ENCODE measurements around the gene IDH3G. TPM values are rescaled to one million over a fixed set of nuclear protein-coding genes. Genes with fewer than 3 reads are reported as not detected.

IDH3G gene
- polyA plus RNA-seq, 3 donors from 2014 or later: 95.6 to 131 (median 118) TPM

DNA sequence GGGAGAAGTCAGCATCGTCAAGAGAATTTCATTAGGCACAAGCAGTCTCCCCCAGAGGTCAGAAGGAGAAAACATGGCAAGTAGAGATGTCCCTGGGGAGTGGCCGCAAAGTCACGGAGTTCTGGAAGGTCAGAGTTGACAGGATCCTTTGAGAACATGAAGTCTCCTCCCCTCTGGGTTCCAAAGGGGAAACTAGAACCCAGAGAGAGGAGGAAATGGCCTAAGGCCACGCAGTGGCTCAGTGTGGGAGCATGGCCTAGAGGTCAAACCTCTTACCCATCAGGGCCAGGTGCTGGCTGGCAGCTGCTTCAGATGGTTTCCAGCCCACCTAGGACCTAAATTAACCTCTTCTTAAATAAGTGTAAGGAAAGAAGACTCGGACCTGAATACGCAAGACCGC, 884 bp downstream of the IDH3G start:
- peak overlapping the region; percentile 44 to 94 (median 84) for H3K27ac Mint-ChIP-seq
- peaks cover 4 to 9% (median 7%) of the 10 kb centered on the region in 3 donors for H3K27me3 Mint-ChIP-seq (ENCODE audit: low read depth in 3 of 3)
- peak overlapping the region; percentile 87 to 92 (median 89) for H3K4me3 Mint-ChIP-seq
- DNase-seq: no peak
- H3K9me3 Mint-ChIP-seq: no peaks in the 10 kb centered on the region
- no peaks in the 10 kb centered on the region for H3K36me3 Mint-ChIP-seq
- H3K4me1 Mint-ChIP-seq: peaks cover 22 to 28% of the 10 kb centered on the region in 2 donors

DNA sequence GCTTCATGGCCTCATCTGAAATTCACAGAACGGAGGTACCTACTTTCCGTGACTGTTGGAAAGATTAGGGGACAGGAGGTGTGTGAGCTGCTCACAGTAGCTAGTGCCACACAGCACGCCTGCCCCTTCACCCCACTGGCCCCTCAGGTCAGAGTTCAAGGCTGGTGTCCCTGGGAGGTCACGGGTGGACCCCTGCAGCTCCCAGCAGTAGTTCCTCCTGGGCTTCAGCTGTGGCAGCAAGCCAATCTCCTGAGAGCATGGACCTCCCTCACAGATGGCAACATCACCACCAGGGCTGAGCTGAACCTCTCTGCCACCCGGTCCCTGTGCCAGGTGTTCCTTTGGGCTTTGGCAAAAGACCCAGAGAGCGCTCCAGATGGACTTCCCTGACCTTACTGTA, 1.8 kb downstream of the IDH3G start:
- H3K27ac Mint-ChIP-seq: no peak overlapping the region
- H3K9me3 Mint-ChIP-seq: no peaks in the 10 kb centered on the region
- H3K4me3 Mint-ChIP-seq: peak overlapping the region in 3 of 5 donors; percentile 87 to 92 (median 89)
- peaks cover 22 to 28% of the 10 kb centered on the region in 2 donors for H3K4me1 Mint-ChIP-seq
- DNase-seq: no peak
- peaks cover 4 to 9% (median 7%) of the 10 kb centered on the region in 3 donors for H3K27me3 Mint-ChIP-seq (ENCODE audit: low read depth in 3 of 3)
- no peaks in the 10 kb centered on the region for H3K36me3 Mint-ChIP-seq

DNA sequence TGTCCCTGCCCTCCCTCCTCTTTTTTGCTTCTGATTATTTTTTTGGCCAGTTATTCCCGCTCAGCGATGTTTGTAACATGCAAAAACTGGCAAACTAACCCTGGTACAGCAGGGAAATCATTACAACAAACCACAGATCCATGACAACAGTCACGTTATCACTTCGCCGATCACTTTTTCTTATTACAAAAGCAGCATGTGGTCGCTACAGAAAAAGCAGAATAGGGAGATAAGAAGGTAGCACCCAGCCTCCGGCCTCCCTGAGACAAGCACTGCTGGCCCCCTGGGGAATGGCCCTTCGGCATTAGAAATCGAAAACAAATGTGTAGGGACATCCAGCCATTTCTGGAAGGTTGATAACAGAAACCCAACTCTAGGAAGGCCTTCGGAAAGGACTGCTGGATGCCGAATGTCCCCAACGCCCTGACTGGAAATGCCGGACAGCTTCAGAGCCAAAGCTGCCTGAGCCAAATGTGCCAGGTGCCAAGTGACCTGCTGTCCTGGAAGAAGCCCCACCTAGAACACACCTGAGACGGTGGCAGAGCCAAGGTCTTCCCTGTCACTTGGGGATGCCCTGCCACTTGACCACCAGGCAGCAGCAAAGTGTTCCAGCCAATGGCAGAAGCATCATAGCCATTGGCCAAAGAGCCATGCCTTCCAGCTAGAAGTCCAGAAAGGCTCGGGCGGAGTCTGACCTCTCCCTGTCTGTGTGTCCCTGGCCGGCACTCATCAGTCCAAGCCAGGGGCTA, 2.9 kb downstream of the IDH3G start:
- Mint-ChIP-seq H3K9me3 (no peaks in the 10 kb centered on the region), H3K4me3 (no peak overlapping the region), H3K27ac (no peak overlapping the region), H3K4me1 (peaks cover 17 to 22% of the 10 kb centered on the region in 2 donors), H3K27me3 (ENCODE audit: low read depth in 3 of 3) (peaks cover 4 to 9% (median 7%) of the 10 kb centered on the region in 3 donors), H3K36me3 (peaks cover 0 to 4% (median 0%) of the 10 kb centered on the region in 3 donors)
- no peak for DNase-seq

DNA sequence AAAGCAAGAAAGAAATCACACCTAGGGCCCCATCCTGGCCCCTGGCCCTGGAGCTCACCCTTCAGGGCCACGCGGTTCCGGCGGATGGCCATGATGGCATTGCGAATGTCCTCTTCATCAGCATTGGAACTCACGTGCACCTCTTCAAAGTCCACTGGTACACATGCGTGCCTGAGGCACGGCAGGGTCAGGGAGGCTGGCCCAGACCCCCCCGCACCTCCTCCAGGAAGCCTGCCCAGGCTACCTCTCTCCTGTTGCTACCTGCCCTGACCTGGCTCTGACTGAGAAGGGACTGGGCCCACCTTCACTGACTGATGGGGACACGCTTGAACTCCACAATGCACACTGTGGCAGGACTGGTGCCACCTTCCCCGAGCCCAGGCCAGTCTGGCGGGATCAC, 4.5 kb downstream of the IDH3G start:
- peaks cover 10% of the 10 kb centered on the region in 2 donors for H3K4me1 Mint-ChIP-seq

DNA sequence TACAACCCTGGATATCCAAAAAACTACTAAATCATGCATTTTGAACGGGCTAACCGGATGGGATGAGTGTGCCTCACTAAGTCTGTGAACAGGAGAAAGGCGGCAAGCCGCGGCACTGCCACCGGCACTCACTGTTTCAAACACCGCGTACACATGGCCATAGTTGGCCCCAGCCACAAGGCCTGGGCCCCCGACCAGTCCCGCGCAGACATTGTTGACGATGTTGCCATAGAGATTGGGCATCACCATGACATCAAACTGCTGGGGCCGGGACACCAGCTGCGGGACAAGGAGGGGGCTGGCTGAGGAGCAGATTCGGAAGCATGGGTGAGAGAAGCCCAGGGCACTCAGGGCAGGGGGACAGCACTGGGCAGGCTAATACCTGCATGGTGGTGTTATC, 7.5 kb downstream of the IDH3G start:
- Mint-ChIP-seq H3K4me1 (no peaks in the 10 kb centered on the region), H3K4me3 (no peak overlapping the region), H3K36me3 (peaks cover 0 to 4% (median 0%) of the 10 kb centered on the region in 3 donors)

More for the DNA sequence above, 4.5 kb downstream of the IDH3G start:
- no peak overlapping the region for H3K4me3 Mint-ChIP-seq
- no peak overlapping the region for H3K27ac Mint-ChIP-seq
- peaks cover 4 to 9% (median 7%) of the 10 kb centered on the region in 3 donors for H3K27me3 Mint-ChIP-seq (ENCODE audit: low read depth in 3 of 3)
- DNase-seq: no peak
- no peaks in the 10 kb centered on the region for H3K9me3 Mint-ChIP-seq
- peaks cover 0 to 4% (median 0%) of the 10 kb centered on the region in 3 donors for H3K36me3 Mint-ChIP-seq

DNA sequence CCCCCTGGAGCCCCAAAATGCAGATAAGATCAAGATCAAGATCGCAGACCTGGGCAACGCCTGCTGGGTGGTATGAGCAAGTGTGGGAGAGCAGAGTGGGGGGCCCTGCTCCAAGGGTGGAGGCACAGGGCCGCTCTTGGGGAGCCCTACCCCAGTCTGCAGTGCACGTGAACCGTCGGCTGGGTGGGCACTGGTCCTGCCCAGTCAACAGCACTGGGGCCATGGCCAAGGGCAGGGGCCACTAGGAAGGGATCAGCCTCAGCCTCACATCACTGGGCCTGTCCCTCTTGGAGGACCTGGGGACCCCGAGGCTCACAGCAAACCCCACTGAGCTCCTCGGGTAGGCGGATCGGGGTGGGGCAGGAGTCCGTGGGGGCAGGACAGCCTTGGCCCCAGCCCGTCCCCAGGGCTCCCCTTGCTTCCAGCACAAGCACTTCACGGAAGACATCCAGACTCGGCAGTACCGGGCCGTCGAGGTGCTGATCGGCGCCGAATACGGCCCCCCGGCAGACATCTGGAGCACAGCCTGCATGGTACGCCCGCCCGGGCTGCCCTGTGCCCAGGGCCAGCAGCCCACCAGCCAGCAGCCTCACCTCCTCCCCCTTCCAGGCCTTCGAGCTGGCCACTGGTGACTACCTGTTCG, 9.7 kb downstream of the IDH3G start:
- no peak overlapping the region for H3K4me3 Mint-ChIP-seq
- peaks cover 0 to 4% (median 0%) of the 10 kb centered on the region in 3 donors for H3K36me3 Mint-ChIP-seq
- H3K9me3 Mint-ChIP-seq: no peaks in the 10 kb centered on the region
- no peak overlapping the region for H3K27ac Mint-ChIP-seq
- no peak for DNase-seq
- peaks cover 3 to 5% of the 10 kb centered on the region in 2 donors for H3K4me1 Mint-ChIP-seq
- peaks cover 1 to 3% (median 2%) of the 10 kb centered on the region in 3 donors for H3K27me3 Mint-ChIP-seq (ENCODE audit: low read depth in 3 of 3)

More for the DNA sequence above, 7.5 kb downstream of the IDH3G start:
- H3K27me3 Mint-ChIP-seq (ENCODE audit: low read depth in 3 of 3): peaks cover 0 to 2% (median 0%) of the 10 kb centered on the region in 3 donors
- no peaks in the 10 kb centered on the region for H3K9me3 Mint-ChIP-seq
- DNase-seq: no peak
- no peak overlapping the region for H3K27ac Mint-ChIP-seq

DNA sequence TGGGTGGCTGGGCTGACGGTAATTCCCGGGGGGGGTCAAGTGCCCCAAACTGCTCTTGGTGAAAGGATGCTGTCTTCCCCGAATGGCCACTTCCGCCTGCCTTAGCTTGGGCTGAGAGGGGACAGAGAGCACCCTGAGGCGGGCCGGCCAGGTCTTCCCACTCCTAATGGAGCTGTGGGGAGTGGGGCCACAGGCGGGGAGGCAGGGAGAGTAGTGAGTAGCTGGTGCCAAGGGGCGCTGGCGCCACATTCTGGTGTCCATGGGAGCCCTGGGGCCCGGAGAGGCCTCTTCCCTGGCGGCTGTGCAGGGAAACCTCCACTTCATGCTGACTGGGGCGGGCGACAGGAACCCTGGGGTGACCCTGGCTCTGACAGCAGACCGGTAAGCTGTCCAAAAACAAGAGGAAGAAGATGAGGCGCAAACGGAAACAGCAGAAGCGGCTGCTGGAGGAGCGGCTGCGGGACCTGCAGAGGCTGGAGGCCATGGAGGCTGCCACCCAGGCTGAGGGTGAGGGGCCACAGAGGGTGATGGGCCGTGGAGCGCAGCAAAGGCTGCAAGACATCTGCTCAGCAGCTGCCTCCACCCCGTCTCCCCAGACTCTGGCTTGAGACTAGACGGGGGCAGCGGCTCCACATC, 10.7 kb downstream of the IDH3G start:
- Mint-ChIP-seq H3K27ac (no peak overlapping the region), H3K4me1 (peaks cover 3 to 5% of the 10 kb centered on the region in 2 donors), H3K4me3 (no peak overlapping the region), H3K36me3 (peaks cover 0 to 4% (median 0%) of the 10 kb centered on the region in 3 donors), H3K27me3 (ENCODE audit: low read depth in 3 of 3) (peaks cover 0 to 3% (median 1%) of the 10 kb centered on the region in 3 donors), H3K9me3 (no peaks in the 10 kb centered on the region)
- DNase-seq: no peak

DNA sequence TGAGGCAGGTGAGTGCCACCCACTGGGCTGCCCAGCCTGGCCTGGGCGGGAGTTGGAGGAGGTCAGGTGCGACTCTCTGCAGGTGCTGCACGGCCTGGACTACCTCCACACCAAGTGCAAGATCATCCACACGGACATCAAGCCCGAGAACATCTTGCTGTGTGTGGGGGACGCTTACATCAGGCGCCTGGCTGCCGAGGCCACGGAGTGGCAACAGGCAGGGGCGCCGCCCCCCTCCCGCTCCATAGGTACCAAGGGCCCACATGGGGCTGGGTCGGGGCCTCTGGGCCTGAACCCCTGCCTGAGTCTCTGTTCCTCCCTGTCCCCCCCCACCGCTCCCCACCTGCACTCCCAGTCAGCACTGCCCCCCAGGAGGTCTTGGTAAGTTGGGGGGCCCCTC, 11.3 kb downstream of the IDH3G start:
- peaks cover 0 to 4% (median 0%) of the 10 kb centered on the region in 3 donors for H3K36me3 Mint-ChIP-seq
- no peaks in the 10 kb centered on the region for H3K9me3 Mint-ChIP-seq
- H3K4me3 Mint-ChIP-seq: no peak overlapping the region
- DNase-seq: no peak
- H3K27me3 Mint-ChIP-seq (ENCODE audit: low read depth in 3 of 3): peaks cover 0 to 3% (median 1%) of the 10 kb centered on the region in 3 donors
- H3K4me1 Mint-ChIP-seq: peaks cover 3 to 5% of the 10 kb centered on the region in 2 donors
- no peak overlapping the region for H3K27ac Mint-ChIP-seq

DNA sequence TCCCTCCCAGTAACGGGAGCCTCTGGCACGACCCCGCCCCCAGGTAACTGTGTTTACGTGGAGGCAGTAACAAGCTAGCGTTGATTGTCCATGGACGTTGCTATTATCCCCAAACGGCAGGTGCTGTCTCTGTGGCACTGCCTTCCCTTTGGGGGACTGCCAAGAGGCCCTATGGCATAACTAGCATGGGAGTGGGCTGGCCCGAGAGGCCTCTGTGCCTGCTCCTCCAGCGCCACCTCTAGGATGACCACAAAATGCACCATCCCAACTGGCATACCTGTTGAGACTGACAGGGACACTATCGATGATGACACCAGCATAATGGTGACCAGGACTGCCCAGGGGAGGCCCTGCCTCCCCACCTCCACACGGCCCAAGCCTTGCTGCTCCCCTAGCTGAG, 11.9 kb downstream of the IDH3G start:
- Mint-ChIP-seq H3K27me3 (ENCODE audit: low read depth in 3 of 3) (peaks cover 0 to 3% (median 1%) of the 10 kb centered on the region in 3 donors), H3K9me3 (no peaks in the 10 kb centered on the region)

DNA sequence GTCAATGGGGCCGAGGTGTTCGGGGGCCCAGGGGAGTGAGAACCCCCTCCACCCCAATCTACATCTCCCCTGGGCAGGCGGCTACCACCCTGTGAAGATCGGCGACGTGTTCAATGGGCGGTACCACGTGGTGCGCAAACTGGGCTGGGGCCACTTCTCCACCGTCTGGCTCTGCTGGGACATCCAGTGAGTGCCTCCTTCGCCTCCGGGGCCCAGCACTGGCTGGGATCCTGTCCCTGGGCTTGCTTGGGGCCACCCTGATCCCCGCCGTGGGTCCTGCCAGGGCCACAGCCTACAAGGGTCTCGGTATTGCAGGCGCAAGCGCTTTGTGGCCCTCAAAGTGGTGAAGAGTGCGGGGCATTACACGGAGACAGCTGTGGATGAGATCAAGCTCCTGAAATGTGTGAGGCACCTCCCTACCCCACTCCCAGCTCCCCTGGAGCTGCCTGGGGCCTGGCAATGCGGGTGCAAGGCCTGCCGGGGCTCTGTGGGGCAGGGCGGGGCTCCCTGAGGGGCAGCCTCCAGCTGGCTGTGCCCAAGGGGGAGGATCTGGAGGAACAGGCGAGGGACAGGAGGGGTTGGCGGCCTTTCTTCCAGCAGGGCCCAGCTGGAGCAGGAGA, 12.6 kb downstream of the IDH3G start:
- DNase-seq: no peak
- Mint-ChIP-seq H3K36me3 (peaks cover 0 to 3% (median 0%) of the 10 kb centered on the region in 3 donors), H3K4me3 (no peak overlapping the region), H3K4me1 (peaks cover 3 to 5% of the 10 kb centered on the region in 2 donors), H3K27ac (no peak overlapping the region), H3K9me3 (no peaks in the 10 kb centered on the region), H3K27me3 (ENCODE audit: low read depth in 3 of 3) (peaks cover 0 to 3% (median 1%) of the 10 kb centered on the region in 3 donors)

More for the DNA sequence above, 11.9 kb downstream of the IDH3G start:
- no peak overlapping the region for H3K4me3 Mint-ChIP-seq
- no peak for DNase-seq
- no peak overlapping the region for H3K27ac Mint-ChIP-seq
- peaks cover 3 to 5% of the 10 kb centered on the region in 2 donors for H3K4me1 Mint-ChIP-seq
- H3K36me3 Mint-ChIP-seq: peaks cover 0 to 4% (median 0%) of the 10 kb centered on the region in 3 donors

DNA sequence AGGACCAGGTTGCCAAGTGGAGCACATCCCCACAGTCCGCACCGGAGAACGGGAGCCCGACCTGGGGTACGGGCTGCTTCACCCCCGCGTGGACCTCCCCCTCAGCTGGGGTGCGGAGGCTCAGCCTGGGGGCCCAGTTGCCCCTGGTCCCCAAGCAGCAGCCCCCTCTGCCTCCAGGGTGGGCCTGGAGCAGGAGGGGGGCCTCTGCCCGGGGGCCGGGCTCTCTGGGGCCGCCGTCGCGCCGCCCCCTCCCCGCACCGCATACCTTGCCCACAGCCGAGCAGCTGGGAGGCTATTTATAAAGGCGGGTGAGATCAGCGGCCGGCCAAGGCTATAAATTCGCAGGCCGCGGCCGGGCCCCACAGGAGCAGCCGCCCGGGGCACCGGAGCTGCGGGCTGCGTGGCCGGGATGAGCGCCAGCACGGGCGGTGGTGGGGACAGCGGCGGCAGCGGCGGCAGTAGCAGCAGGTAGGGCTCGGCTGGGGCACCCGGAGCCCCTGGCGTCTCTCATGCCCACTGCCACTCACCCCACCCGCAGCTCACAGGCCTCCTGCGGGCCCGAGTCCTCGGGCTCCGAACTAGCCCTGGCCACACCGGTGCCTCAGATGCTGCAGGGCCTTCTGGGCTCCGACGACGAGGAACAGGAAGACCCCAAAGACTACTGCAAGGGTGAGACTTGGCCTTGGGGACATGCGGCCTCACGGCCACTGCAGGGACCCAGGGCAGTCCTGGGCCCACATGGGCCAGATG, 13.3 kb downstream of the IDH3G start, which contains the start of gene SRPK3:
Gene SRPK3, plus strand, starts transcription at position 364 of the 750 bp plus-strand sequence. Its CDS starts 46 bp downstream, at position 410.
- H3K9me3 Mint-ChIP-seq: no peaks in the 10 kb centered on the region
- peaks cover 0 to 3% (median 1%) of the 10 kb centered on the region in 3 donors for H3K27me3 Mint-ChIP-seq (ENCODE audit: low read depth in 3 of 3)
- no peak within 1 kb of the TSS for H3K4me3 Mint-ChIP-seq
- no peak for DNase-seq
- H3K27ac Mint-ChIP-seq: no peak within 1 kb of the TSS
- peaks cover 3 to 5% of the 10 kb centered on the region in 2 donors for H3K4me1 Mint-ChIP-seq
- H3K36me3 Mint-ChIP-seq: no peaks in the 10 kb centered on the region

DNA sequence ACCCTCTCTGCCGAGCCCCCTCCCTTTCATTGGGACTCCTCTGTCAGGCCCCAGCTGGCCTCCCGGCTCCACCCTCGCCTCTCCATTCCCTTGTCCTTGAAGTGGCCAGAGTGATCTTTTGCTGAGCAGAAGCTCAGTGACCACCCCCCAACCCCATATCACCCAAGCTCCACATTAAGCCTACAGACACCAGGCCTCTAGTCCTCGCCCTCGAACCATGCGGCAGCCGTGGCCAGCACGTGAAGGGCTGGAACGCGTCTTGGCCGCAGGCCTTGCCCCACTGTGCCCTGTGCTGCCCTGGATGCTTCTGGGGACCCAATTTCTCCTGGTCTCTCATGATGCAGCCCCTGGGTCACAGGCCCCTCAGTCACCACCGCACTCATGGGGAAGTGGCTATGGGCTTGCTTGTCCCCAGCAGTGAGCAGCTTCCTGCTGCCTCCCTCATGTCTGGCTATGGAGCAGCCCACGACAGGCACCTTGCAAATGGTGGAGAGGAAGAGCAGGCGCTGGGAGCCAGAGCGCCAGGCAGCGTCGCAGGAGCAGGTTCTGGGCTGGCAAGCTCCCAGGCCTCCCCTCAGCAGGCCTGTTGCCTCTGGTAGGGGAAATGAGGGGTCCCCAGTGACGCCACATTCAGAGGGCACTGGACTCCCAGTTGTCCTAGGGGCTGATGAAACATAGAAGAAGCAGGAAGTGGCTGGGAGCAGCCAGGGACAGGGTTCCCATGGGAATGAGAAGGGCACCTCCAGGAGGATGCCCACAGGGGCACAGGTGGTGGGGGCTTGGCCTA, 14.1 kb downstream of the IDH3G start:
- Mint-ChIP-seq H3K27me3 (ENCODE audit: low read depth in 3 of 3) (peaks cover 0 to 3% (median 1%) of the 10 kb centered on the region in 3 donors), H3K4me1 (peaks cover 3 to 5% of the 10 kb centered on the region in 2 donors), H3K27ac (no peak overlapping the region), H3K36me3 (no peaks in the 10 kb centered on the region), H3K4me3 (no peak overlapping the region), H3K9me3 (no peaks in the 10 kb centered on the region)
- no peak for DNase-seq
